ENCODE data around the gene ZNF318.

The ZNF318 gene

GRCh38 chr6:43299338-43300293, 69.8 kb downstream of the ZNF318 start:
- no peak for DNase-seq

GRCh38 chr6:43298565-43299337, 70.7 kb downstream of the ZNF318 start:
- DNase-seq, result no peak

GRCh38 chr6:43297644-43298564, 71.5 kb downstream of the ZNF318 start, which contains the start of gene SLC22A7:
Gene SLC22A7, plus strand, starts transcription at chr6:43298260. Its CDS starts 99 bp downstream, at chr6:43298359.
- no peak for DNase-seq

GRCh38 chr6:43296780-43297497, 72.5 kb downstream of the ZNF318 start:
- DNase-seq, result no peak

- no peak for DNase-seq
Observed at GRCh38 chr6:43295456-43295855, 74.0 kb downstream of the ZNF318 start.

GRCh38 chr6:43294536-43294935, 74.9 kb downstream of the ZNF318 start:
- no peak for DNase-seq

GRCh38 chr6:43293698-43294097, 75.7 kb downstream of the ZNF318 start:
- DNase-seq, result no peak

- DNase-seq, result no peak
Observed at GRCh38 chr6:43292763-43293318, 76.6 kb downstream of the ZNF318 start.

GRCh38 chr6:43292341-43292740, 77.1 kb downstream of the ZNF318 start:
- no peak for DNase-seq

GRCh38 chr6:43291708-43292107, 77.7 kb downstream of the ZNF318 start:
- DNase-seq, result no peak

- no peak for DNase-seq
Observed at GRCh38 chr6:43290905-43291355, 78.5 kb downstream of the ZNF318 start.

GRCh38 chr6:43290339-43290904, 79.0 kb downstream of the ZNF318 start:
- no peak for DNase-seq

- DNase-seq, result no peak
Observed at GRCh38 chr6:43287717-43288679, 81.4 kb downstream of the ZNF318 start.

- DNase-seq, result no peak
Observed at GRCh38 chr6:43286980-43287716, 82.3 kb downstream of the ZNF318 start.

- DNase-seq, result no peak
Observed at GRCh38 chr6:43286456-43286979, 82.9 kb downstream of the ZNF318 start.
